Upper lobe of left lung (tissue), 6 donors: ENCODE data around the gene FSTL5. TPM values are rescaled to one million over a fixed set of nuclear protein-coding genes. Genes with fewer than 3 reads are reported as not detected.

Source experiments
- ATAC-seq, 2 donors: fragments of 200-7000 bp; cut with Tn5 transposase; one replicate each; pipeline ENCODE4 v1.9.1; 2022; ENCODE audit warnings: mild to moderate bottlenecking in 2 of 2, moderate library complexity in 2 of 2; ENCODE audit not compliant: low FRiP score in 2 of 2
- DNase-seq, 2 donors: peaks; one replicate each; pipeline ENCODE4 v3.0.0-alpha.2; 2019 to 2020
- H3K27ac ChIP-seq, 4 donors: fragments of 200-600 bp; sonication (generic); one replicate each; pipeline ENCODE4 v1.5.1; 2016 to 2019
- H3K27me3 ChIP-seq, 4 donors: fragments of 200-600 bp; sonication (generic); one replicate each; pipeline ENCODE4 v1.5.1; 2017 to 2019
- H3K36me3 ChIP-seq, 4 donors: fragments of 200-600 bp; sonication (generic); one replicate each; pipeline ENCODE4 v1.5.1; 2016 to 2019
- H3K4me1 ChIP-seq, 4 donors: fragments of 200-600 bp; sonication (generic); one replicate each; pipeline ENCODE4 v1.5.1; 2018 to 2019
- H3K4me3 ChIP-seq, 4 donors: fragments of 200-600 bp; sonication (generic); one replicate each; pipeline ENCODE4 v1.5.1; 2017 to 2019; ENCODE audit warnings: mild to moderate bottlenecking in 2 of 4, moderate library complexity in 1 of 4
- H3K9me3 ChIP-seq, 4 donors: fragments of 200-600 bp; sonication (generic); one replicate each; pipeline ENCODE4 v1.5.1; 2018 to 2019
- EP300 ChIP-seq, 4 donors: sonication (generic); formaldehyde crosslinking; IDR thresholded peaks; one replicate each; pipeline ENCODE4 v1.5.1; 2017; ENCODE audit warnings: antibody characterized with exemption in 4 of 4, control low read depth in 2 of 4
- POLR2A ChIP-seq, 4 donors: fragments of 450-650 bp; IDR thresholded peaks; one replicate each; pipeline ENCODE4 v1.5.1; 2016 to 2017; ENCODE audit warnings: antibody characterized with exemption in 4 of 4, mild to moderate bottlenecking in 2 of 4
- POLR2AphosphoS5 ChIP-seq, 2 donors: sonication (generic); formaldehyde crosslinking; IDR thresholded peaks; one replicate each; pipeline ENCODE4 v1.5.1; 2017; ENCODE audit warnings: antibody characterized with exemption in 2 of 2
- WGBS, 2 donors: methylation state at CpG; one replicate each; pipeline ENCODE4 v1.1.5; 2017 to 2018; 5-methylcytosine and 5-hydroxymethylcytosine counted together
- total RNA-seq, 6 donors: library from RNA; depleted of rRNA in 4 of 6; stranded (reverse); fragments of >200 nt in 4 of 6; gene quantifications; one replicate each; pipeline versions ENCODE4 v1.1.0 to v1.2.1, GENCODE V29; 2016 to 2021
- TF ChIP-seq, protein P1 (sequence below), 6 experiments: fragments of 450-650 bp in 4 of 6; fragments of 200-600 bp in 2 of 6; sonication (generic) in 2 of 6; IDR thresholded peaks; one replicate each; pipeline ENCODE4 v1.5.1; 2016 to 2019; ENCODE audit warnings: antibody characterized with exemption in 6 of 6
- donor health status: DM: no; HTN: no; CAD: no; lungs with moderate emphysema.
- donor health status: DM: no; HTN: yes; CAD: no; lungs with severe emphysema.

FSTL5 gene
- total RNA-seq, 6 donors from 2014 or later = not detected

DNA sequence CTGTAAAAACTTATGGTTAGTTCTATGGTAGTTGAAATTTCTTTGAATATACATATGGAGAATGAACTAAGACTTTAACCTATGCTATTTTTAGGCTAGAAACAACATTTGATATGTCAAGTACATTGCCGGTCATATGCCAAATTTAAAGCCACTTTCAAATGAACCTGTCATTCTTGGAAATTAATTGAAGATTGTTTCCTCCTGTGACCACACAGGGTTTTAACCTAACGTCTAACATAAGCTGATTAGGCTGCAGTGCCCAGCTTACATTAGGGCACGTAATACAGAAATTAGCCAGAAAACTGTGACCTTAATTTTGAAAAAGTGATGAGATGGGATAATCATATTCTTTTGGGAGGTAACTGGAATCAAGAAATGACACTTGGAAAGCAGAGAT is 645.9 kb downstream of the FSTL5 start:
- ATAC-seq = no peak
- Histone ChIP-seq H3K27me3 (no peaks in the 10 kb centered on the region), H3K27ac (no peak overlapping the region), H3K9me3 (no peaks in the 10 kb centered on the region), H3K4me3 (no peak overlapping the region), H3K36me3 (no peaks in the 10 kb centered on the region), H3K4me1 (no peaks in the 10 kb centered on the region)
- 32 to 34% methylated on average over 3 of the region's 3 CpGs for WGBS, 2 donors
- TF ChIP-seq, protein P1, sequence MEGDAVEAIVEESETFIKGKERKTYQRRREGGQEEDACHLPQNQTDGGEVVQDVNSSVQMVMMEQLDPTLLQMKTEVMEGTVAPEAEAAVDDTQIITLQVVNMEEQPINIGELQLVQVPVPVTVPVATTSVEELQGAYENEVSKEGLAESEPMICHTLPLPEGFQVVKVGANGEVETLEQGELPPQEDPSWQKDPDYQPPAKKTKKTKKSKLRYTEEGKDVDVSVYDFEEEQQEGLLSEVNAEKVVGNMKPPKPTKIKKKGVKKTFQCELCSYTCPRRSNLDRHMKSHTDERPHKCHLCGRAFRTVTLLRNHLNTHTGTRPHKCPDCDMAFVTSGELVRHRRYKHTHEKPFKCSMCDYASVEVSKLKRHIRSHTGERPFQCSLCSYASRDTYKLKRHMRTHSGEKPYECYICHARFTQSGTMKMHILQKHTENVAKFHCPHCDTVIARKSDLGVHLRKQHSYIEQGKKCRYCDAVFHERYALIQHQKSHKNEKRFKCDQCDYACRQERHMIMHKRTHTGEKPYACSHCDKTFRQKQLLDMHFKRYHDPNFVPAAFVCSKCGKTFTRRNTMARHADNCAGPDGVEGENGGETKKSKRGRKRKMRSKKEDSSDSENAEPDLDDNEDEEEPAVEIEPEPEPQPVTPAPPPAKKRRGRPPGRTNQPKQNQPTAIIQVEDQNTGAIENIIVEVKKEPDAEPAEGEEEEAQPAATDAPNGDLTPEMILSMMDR (IDR thresholded peaks at IDR 0.05) = no peak
- no peak for TF ChIP-seq EP300 (IDR thresholded peaks at IDR 0.05)
- TF ChIP-seq POLR2A (IDR thresholded peaks at IDR 0.05) = no peak
- TF ChIP-seq POLR2AphosphoS5 (IDR thresholded peaks at IDR 0.05) = no peak
- DNase-seq = no peak

DNA sequence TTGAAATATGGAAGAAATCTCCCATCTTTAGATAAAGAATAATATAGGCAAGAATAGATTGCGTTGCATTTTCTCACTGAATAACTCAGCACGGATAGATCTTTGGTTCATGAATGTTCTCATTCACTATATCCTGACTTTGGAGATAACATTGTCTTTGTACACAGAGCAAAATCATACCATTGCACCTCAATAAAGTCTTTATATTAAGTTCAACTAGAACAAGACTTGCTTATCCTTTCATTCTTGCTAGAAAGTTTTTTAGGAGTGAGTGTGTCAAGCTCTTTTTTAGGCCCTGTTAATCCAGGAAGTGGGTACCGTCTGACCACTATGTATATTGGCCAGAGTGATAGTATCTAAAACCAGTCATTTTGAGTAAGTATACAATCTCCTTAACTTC is 658.7 kb downstream of the FSTL5 start:
- ATAC-seq = no peak
- H3K4me3 ChIP-seq = no peak overlapping the region
- DNase-seq = no peak
- H3K36me3 ChIP-seq = no peaks in the 10 kb centered on the region
- H3K9me3 ChIP-seq = no peaks in the 10 kb centered on the region
- TF ChIP-seq, protein P1 (IDR thresholded peaks at IDR 0.05) = no peak
- TF ChIP-seq POLR2A (IDR thresholded peaks at IDR 0.05) = no peak
- no peak for TF ChIP-seq POLR2AphosphoS5 (IDR thresholded peaks at IDR 0.05)
- TF ChIP-seq EP300 (IDR thresholded peaks at IDR 0.05) = no peak
- H3K27me3 ChIP-seq = no peaks in the 10 kb centered on the region
- no peak overlapping the region for H3K27ac ChIP-seq
- H3K4me1 ChIP-seq = no peaks in the 10 kb centered on the region
- WGBS, 2 donors = 81 to 88% methylated on average over 3 of the region's 3 CpGs

DNA sequence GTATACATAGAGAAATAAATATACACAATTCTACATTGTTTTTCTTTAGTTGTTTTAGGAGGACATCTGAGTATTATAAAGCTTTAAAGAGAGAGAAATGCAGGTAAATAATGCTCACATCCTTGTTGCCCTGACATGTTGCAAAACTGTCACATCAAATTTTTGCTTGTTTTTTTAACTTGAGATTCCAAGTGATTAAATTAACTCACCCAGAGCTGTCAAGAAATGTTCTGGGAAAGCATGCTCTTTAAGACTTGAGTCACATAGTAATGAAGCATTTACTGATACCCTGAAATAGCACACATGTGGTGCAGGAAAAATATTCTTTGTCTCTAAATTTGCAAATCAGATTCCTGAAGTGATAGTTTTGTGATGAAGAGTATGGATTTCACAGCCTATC is 665.6 kb downstream of the FSTL5 start:
- Histone ChIP-seq H3K27me3 (no peaks in the 10 kb centered on the region), H3K4me1 (no peaks in the 10 kb centered on the region), H3K36me3 (no peaks in the 10 kb centered on the region), H3K4me3 (no peak overlapping the region), H3K27ac (no peak overlapping the region), H3K9me3 (no peaks in the 10 kb centered on the region)
- DNase-seq (no peak), ATAC-seq (no peak)
- TF ChIP-seq EP300 (IDR thresholded peaks at IDR 0.05) = no peak
- TF ChIP-seq, protein P1 (IDR thresholded peaks at IDR 0.05) = no peak
- no peak for TF ChIP-seq POLR2A (IDR thresholded peaks at IDR 0.05)
- no peak for TF ChIP-seq POLR2AphosphoS5 (IDR thresholded peaks at IDR 0.05)

DNA sequence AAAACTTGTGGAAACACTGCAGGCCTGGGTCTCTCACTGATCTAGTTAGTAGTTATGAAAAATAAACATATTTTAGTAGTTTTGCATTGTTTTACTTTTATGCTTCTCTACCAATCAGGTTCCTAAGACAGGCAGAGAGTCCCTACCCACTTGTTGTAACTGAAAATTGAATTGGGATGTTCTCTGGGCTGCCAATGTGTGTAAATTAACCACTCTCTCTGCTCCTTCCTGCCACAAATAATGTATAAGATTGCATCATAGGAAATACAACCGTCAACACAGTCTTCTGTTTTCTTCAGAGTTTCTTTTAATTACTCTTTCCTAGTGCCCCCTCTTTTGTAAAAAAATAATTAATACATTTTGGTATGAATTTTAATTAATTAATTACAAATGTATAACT is 677.3 kb downstream of the FSTL5 start:
- WGBS, 2 donors = 25 to 33% methylated on average over 1 of the region's 1 CpG
- ATAC-seq (no peak), DNase-seq (no peak)
- Histone ChIP-seq H3K4me3 (no peak overlapping the region), H3K27me3 (no peaks in the 10 kb centered on the region), H3K4me1 (no peaks in the 10 kb centered on the region), H3K36me3 (no peaks in the 10 kb centered on the region), H3K9me3 (no peaks in the 10 kb centered on the region), H3K27ac (no peak overlapping the region)
- TF ChIP-seq EP300 (IDR thresholded peaks at IDR 0.05) = no peak
- TF ChIP-seq POLR2A (IDR thresholded peaks at IDR 0.05) = no peak
- TF ChIP-seq, protein P1 (IDR thresholded peaks at IDR 0.05) = no peak
- TF ChIP-seq POLR2AphosphoS5 (IDR thresholded peaks at IDR 0.05) = no peak

DNA sequence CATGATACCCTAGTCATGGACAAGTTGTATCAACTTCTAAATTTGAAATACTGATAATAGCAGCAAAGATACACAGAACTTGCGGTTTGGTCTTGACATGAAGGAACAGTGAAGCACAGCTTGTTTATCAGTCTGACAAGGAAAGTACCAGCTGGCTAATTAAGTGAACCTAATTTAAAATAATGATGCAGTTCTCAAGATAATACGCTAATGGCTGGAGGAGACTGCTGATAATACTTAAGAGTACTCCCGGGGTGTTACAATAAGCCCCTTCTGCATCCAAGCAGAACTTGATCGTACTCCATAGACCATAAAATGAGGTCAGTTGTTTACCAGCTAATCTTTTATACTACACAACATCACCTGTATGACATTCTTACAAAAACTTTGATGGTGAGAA is 697.5 kb downstream of the FSTL5 start:
- 81 to 87% methylated on average over 4 of the region's 4 CpGs for WGBS, 2 donors
- no peaks in the 10 kb centered on the region for H3K9me3 ChIP-seq
- ATAC-seq (no peak), DNase-seq (no peak)
- H3K27me3 ChIP-seq = no peaks in the 10 kb centered on the region
- H3K4me3 ChIP-seq = no peak overlapping the region
- TF ChIP-seq EP300 (IDR thresholded peaks at IDR 0.05) (no peak), POLR2AphosphoS5 (IDR thresholded peaks at IDR 0.05) (no peak), POLR2A (IDR thresholded peaks at IDR 0.05) (no peak)
- TF ChIP-seq, protein P1 (IDR thresholded peaks at IDR 0.05) = no peak
- H3K27ac ChIP-seq = no peak overlapping the region
- no peaks in the 10 kb centered on the region for H3K4me1 ChIP-seq
- no peaks in the 10 kb centered on the region for H3K36me3 ChIP-seq
